Measurements from ENCODE around the gene RBM4.

The RBM4 gene

DNA sequence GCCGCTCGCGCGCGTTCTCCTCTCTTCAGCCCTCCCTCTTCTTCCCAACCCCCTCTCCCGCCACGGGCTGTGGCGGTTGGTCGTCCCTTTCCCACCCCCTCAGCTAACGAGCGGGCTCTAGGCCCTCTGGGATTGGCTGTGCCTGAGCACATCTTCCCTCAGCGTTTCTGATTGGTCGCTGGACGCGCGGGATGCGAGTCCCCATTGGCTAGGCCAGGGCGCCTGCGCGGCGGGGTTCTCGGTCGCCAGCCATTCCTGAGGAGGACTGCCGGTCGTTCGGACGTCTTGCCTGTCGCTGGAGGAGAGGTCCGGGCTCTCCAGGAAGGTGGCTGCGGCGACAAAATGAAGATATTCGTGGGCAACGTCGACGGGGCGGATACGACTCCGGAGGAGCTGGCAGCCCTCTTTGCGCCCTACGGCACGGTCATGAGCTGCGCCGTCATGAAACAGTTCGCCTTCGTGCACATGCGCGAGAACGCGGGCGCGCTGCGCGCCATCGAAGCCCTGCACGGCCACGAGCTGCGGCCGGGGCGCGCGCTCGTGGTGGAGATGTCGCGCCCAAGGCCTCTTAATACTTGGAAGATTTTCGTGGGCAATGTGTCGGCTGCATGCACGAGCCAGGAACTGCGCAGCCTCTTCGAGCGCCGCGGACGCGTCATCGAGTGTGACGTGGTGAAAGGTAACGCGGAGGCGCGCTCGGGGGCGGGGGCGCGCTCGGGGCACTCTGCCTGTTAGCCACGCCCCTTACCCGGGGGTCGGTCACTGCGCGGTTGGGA is 21.9 kb upstream of the RBM4 start, which contains the start of gene RBM14:
Gene RBM14 (plus strand): TSS at position 252 of the 776 bp plus-strand sequence. CDS start 91 bp downstream, at position 343.
- peak within 1 kb of the TSS; percentile 89 for H3K4me2 ChIP-seq (ENCODE audit: low read length)
- peaks cover 49% of the 10 kb centered on the region for H3K4me1 ChIP-seq (ENCODE audit: insufficient read depth, low read length, severe bottlenecking)
- peaks cover 51% of the 10 kb centered on the region for H3K79me2 ChIP-seq (ENCODE audit: insufficient read depth, low read length)
- H3K27ac ChIP-seq (ENCODE audit: low read depth, low read length, poor library complexity, severe bottlenecking) = peak within 1 kb of the TSS; percentile 72
- peak within 1 kb of the TSS; percentile 81 for H3K4me3 ChIP-seq (ENCODE audit: low read depth, low read length, poor library complexity, severe bottlenecking)
- H3K27me3 ChIP-seq (ENCODE audit: insufficient read depth, low read length) = no peaks in the 10 kb centered on the region
- H3K9me2 ChIP-seq (ENCODE audit: low read depth, low read length) = no peaks in the 10 kb centered on the region
- H2AFZ ChIP-seq (ENCODE audit: low read length) = no peak within 1 kb of the TSS
- H3K9me3 ChIP-seq (ENCODE audit: low read length) = no peaks in the 10 kb centered on the region
- H3K36me3 ChIP-seq (ENCODE audit: insufficient read depth, low read length) = peaks cover 42% of the 10 kb centered on the region
- TF ChIP-seq, protein P1, sequence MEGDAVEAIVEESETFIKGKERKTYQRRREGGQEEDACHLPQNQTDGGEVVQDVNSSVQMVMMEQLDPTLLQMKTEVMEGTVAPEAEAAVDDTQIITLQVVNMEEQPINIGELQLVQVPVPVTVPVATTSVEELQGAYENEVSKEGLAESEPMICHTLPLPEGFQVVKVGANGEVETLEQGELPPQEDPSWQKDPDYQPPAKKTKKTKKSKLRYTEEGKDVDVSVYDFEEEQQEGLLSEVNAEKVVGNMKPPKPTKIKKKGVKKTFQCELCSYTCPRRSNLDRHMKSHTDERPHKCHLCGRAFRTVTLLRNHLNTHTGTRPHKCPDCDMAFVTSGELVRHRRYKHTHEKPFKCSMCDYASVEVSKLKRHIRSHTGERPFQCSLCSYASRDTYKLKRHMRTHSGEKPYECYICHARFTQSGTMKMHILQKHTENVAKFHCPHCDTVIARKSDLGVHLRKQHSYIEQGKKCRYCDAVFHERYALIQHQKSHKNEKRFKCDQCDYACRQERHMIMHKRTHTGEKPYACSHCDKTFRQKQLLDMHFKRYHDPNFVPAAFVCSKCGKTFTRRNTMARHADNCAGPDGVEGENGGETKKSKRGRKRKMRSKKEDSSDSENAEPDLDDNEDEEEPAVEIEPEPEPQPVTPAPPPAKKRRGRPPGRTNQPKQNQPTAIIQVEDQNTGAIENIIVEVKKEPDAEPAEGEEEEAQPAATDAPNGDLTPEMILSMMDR (IDR thresholded peaks at IDR 0.05; ENCODE audit: low read length) = no peak
- no peak for TF ChIP-seq EZH2 (IDR thresholded peaks at IDR 0.05; ENCODE audit: borderline replicate concordance, low read length)
- peak within 1 kb of the TSS; percentile 83 for H3K9ac ChIP-seq (ENCODE audit: low read length)
- no peaks in the 10 kb centered on the region for H3F3A ChIP-seq (ENCODE audit: insufficient read depth, low read length)
- H4K20me1 ChIP-seq (ENCODE audit: insufficient read depth, low read length) = no peaks in the 10 kb centered on the region

DNA sequence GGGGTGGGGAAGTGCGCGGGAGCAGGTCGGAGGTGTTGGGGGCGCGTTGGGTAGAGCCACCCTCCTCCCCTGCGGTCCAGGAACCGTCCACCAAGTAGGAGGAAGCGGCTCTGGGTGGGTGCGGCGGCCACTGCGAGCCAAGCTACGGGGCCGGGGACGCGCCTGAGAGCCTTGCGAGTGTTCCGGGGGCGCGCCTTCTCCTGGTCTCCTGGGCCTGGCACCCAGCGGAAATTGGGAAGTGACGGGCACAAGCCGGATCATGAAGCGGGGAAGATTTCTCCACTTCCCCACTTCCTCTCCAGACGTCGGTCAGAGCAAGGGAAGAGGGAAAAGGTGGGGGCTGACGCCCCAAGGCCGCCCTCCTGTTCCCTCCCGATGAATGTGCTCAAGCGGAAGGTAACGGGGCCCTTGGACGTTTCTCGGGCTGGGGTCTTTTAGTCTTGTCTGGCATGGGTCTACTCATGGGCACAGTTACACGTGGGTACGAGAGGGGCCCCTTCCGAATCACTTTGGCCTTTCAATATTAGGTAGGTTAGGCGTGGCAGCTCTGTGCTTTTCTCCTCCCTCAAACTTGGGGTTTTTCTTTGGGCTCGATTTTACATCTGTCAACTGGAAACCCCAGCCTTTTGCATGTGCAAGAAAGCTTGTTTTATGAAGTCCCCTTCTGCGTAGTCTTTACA is 21.2 kb upstream of the RBM4 start:
- Histone ChIP-seq H3K27ac (ENCODE audit: low read depth, low read length, poor library complexity, severe bottlenecking) (peak overlapping the region; percentile 71), H3K9me3 (ENCODE audit: low read length) (no peaks in the 10 kb centered on the region), H3K79me2 (ENCODE audit: insufficient read depth, low read length) (peaks cover 58% of the 10 kb centered on the region), H3K9ac (ENCODE audit: low read length) (peak overlapping the region; percentile 83), H3F3A (ENCODE audit: insufficient read depth, low read length) (no peaks in the 10 kb centered on the region), H3K4me2 (ENCODE audit: low read length) (peak overlapping the region; percentile 89), H2AFZ (ENCODE audit: low read length) (no peak overlapping the region), H3K36me3 (ENCODE audit: insufficient read depth, low read length) (peaks cover 49% of the 10 kb centered on the region), H3K4me1 (ENCODE audit: insufficient read depth, low read length, severe bottlenecking) (peaks cover 53% of the 10 kb centered on the region), H3K27me3 (ENCODE audit: insufficient read depth, low read length) (no peaks in the 10 kb centered on the region), H3K9me2 (ENCODE audit: low read depth, low read length) (no peaks in the 10 kb centered on the region), H4K20me1 (ENCODE audit: insufficient read depth, low read length) (no peaks in the 10 kb centered on the region), H3K4me3 (ENCODE audit: low read depth, low read length, poor library complexity, severe bottlenecking) (peak overlapping the region; percentile 81)
- TF ChIP-seq EZH2 (IDR thresholded peaks at IDR 0.05; ENCODE audit: borderline replicate concordance, low read length) = no peak
- TF ChIP-seq, protein P1 (IDR thresholded peaks at IDR 0.05; ENCODE audit: low read length) = no peak

DNA sequence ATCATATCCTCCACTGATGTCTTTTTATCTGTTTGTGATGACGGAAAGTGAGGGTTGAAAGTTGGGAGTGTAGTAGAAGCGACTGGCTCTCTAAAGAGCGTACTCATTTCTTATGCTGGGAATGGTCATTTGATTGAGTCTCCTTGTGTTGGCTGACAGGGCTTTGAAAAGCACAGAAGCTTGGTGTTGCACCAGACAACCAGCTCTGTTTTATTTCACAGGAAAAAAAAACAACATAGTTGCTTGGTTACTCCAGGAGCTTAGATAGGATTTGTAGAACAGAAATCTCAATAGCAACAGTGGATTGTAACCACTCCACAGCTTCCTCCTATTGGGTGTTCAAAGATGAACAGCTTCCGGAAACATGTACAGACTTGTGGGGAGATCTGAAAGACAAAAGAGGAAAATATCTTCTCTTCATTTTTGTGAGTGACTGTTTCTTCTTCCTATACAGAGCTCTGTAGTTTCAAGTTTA is 19.4 kb upstream of the RBM4 start:
- Histone ChIP-seq H2AFZ (ENCODE audit: low read length) (no peak overlapping the region), H3K4me2 (ENCODE audit: low read length) (peak overlapping the region; percentile 89), H3K79me2 (ENCODE audit: insufficient read depth, low read length) (peaks cover 76% of the 10 kb centered on the region), H3K9me2 (ENCODE audit: low read depth, low read length) (no peaks in the 10 kb centered on the region), H3F3A (ENCODE audit: insufficient read depth, low read length) (no peaks in the 10 kb centered on the region), H3K9me3 (ENCODE audit: low read length) (no peaks in the 10 kb centered on the region), H3K4me3 (ENCODE audit: low read depth, low read length, poor library complexity, severe bottlenecking) (peak overlapping the region; percentile 81), H4K20me1 (ENCODE audit: insufficient read depth, low read length) (peaks cover 3% of the 10 kb centered on the region; the same call in 1 of the 2 replicates), H3K9ac (ENCODE audit: low read length) (peak overlapping the region; percentile 83; the same call in 1 of the 2 replicates), H3K36me3 (ENCODE audit: insufficient read depth, low read length) (peaks cover 68% of the 10 kb centered on the region), H3K4me1 (ENCODE audit: insufficient read depth, low read length, severe bottlenecking) (peaks cover 59% of the 10 kb centered on the region), H3K27ac (ENCODE audit: low read depth, low read length, poor library complexity, severe bottlenecking) (peak overlapping the region; percentile 21), H3K27me3 (ENCODE audit: insufficient read depth, low read length) (no peaks in the 10 kb centered on the region)
- TF ChIP-seq, protein P1 (IDR thresholded peaks at IDR 0.05; ENCODE audit: low read length) = no peak
- TF ChIP-seq EZH2 (IDR thresholded peaks at IDR 0.05; ENCODE audit: borderline replicate concordance, low read length) = no peak

All from OCI-LY1 (cell line).